Stimulated activated CD8-positive, alpha-beta memory T cell treated with anti-CD3 and anti-CD28 coated beads, Interleukin-7, amount 100 ng/mL, for 48 hours (primary cell): ENCODE measurements around the gene LRRC75A.

Source experiments
- DNase-seq, 2 donors: peaks; one replicate each; pipeline ENCODE4 v3.0.0-alpha.2; 2020; ENCODE audit warnings: low read depth in 1 of 2; ENCODE audit errors: extremely low read depth in 1 of 2

The LRRC75A gene

DNA sequence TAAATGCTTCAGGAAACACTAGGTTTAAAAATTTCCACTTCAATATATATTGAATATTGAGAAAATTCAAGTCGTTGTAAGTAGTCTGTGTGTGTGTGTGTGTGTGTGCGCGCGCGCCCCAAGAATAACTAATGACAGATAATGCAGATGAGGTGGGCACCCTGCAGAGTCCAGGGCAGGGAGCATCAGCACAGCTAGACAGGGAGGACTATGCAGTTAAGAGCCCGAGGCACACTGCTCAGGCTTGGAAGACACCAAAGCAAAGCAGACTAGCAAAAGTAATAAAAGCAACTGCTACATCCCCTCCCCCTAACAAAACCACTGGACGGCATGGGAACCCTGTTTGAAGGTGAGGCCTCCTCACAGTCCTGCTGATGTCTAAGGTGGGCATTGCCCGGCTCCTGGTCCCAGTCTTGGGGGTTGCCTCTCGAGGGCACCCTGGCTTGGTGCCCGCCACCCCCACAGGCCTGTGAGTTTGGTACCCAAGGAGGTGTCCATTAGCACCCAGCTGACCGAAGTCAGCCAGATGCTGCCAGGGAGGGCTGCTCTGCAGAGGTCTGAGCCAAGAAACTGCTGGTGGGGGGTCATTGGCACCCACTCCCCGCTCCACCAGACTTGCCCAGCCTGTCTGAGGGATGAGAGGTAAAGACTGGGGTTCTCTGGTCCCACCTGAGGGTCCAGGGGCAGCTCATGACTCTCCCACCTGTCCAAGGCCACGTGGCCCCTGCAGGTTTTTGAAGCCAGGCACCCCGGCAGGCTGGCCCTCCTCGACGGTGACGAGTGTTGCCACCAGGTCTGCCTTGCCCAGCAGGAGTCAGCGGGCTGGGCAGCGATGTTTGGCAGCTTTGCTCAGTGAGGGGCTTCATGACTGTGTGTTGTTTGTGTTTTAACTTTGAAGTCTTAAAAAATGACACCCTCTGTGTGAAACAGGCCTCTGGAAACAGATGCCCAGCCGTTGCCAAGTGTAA, 18.7 kb downstream of the LRRC75A start:
- no peak for DNase-seq

DNA sequence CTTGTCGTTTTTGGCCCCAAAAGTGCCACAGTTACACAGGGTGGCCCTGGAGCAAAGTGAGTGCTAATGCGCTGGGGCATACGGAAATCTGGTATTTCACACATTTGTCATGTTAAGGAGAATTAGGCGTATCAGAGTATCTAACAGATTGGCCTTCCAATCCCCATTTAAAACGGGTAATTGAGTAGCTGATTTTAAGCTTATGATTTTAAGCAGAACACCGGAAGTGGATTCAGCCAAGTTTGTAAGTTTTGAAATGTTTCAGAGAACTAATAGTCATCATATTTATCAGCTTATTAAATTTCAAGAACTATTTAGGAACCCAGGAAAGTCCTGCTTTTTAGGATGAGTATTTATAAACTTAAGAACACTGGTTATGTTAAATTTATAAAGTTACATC, 19.5 kb downstream of the LRRC75A start:
- DNase-seq: no peak

DNA sequence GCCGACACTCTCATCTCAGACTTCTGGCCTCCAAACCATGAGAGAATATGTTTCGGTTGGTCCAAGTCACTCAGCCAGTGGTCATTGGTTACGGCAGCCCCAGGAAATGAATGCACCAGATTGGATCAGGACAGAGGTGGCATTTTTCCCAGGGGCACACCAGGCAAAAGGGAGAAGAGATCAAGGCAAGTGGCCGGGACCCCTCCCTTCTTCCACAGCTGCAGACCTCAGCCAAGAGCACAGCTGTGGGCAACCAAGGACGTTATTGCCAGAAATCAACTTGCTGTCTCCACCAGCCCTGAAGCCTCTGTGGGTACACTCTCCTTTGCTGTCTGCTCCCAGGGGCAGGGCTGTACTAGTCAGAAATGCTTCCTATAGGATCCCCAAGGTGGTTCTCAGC, 20.7 kb downstream of the LRRC75A start:
- DNase-seq: no peak

DNA sequence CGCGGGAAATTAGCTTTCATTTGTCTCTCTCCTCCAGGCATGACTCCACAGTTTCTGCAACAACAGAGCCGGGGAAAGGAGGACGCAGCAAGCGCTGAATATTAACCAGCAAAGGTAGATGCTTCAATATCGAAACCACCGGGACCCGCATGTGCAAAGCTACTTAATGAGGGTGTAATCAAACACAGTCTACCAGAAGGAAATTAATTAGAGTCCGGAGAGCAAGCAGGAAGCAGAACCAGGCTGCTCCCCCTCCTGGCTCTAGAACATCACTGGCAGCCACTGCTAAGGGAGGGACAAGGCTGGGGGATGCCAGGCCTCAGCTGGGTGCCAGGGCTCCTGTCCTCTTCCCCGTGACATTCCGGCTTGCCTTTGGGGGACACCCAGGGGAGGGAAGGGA, 21.7 kb downstream of the LRRC75A start:
- DNase-seq: no peak

DNA sequence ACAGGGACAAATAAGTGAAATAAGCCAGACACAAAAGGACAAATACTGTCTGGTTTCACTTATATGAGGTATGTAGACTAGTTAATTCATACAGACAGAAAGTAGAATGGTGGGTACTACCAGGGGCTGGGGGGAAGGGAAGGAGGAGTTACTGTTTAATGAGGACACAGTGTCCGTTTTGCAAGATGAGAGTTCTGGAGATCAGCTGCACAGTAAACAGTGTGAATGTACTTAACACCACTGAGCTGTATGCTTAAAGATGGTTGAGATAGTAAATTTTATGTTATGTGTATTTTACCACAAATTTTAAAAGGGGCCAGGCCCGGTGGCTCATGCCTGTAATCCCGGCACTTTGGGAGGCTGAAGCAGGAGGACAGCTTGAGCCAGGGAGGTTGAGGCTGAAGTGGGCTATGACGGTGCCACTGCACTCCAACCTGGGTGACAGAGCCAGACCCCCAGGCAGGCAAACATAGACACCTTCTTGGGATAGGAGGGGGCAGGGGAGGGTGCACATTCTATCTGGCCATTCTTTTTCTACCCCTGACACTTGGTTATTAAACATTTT, 23.5 kb downstream of the LRRC75A start:
- DNase-seq: no peak

DNA sequence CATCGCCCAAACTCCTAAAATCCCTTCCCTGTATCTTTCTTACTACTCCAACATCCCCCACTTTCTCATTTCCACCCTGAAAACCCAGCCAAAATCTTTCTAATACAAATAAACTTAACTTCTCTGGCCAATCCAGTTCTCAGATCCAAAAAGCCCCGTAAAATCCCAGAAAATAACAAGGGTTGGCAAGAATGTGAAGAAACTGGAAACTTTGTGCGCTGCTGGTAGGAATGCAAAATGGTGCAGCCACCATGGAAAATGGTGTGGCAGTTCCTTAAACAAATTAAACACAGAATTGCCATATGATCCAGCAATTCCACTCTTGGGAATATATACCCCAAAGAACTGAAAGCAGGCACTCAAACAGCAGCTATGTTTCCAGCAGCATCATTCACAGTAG, 24.1 kb downstream of the LRRC75A start:
- DNase-seq: no peak

DNA sequence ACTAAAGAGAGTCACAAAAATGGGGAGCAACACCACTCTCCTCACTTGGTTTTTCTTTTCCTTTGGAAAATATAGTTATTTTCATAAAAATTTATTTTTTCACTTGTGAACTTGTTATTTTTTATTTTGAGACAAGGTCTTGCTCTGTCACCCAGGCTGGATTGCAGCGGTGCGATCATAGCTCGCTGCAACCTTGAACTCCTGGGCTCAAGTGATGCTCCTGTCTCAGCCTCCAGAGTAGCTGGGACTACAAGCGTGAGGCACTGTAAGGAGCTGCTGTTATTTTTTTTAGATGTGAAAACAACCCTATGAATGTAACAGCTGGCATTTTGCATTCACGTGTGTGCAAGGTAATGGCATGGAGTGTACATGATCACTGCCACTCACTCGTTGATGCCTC, 24.9 kb downstream of the LRRC75A start:
- no peak for DNase-seq

DNA sequence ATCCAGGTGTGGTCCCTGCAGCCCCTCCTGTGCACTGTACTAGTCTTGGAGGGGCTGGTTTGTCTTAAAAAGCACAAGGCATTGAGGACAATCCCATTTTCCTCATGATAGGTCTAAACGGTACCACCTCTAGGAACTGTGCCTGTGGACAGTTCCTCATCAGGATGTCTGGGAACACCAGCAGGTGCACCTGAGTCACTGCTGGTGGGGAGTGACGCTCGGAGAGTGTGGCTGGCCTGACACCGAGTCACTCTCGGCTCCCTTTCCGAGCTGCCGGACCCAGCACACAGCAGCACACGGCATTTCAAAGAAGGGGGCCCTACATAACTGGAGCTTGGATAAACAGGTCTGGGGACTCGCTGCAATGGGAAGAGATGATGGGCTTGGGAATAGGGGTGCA, 25.6 kb downstream of the LRRC75A start:
- DNase-seq: no peak

DNA sequence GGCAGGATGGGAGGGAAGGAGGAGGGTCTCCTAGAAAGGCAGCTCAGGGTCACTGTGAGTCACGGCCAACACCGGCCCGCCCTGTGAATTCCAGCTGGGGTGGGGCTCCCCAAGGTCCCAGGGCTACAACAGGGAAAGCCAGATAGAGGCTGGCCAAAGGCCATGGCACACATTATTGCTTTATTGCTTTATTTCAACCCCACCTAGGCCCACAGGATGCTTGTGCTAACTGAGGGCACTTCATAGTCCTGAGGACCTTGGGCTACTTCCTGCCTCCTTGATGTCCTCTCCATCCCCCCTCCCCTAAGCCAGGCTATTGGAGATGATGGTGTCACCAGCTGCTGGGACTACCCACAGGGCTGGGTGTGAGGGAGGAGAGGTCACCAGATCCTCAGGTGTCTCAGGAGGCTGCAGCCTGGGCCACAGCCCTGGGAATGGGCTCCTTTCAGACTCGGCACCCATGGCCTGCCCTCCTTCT, 26.1 kb downstream of the LRRC75A start:
- DNase-seq: no peak

DNA sequence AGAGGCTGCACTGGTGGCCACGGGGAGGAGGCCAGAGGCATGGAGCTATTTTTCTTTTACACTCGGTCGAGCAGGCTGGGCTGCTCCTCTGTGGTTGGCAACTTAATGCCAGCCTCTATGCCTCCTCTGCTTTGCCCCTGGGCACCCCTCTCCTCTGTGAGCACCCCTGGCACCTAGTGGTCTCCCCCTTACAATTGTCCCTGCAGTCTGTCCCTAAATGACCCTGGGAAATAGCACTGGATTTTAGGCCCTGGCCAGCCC, 27.0 kb downstream of the LRRC75A start:
- DNase-seq: no peak

DNA sequence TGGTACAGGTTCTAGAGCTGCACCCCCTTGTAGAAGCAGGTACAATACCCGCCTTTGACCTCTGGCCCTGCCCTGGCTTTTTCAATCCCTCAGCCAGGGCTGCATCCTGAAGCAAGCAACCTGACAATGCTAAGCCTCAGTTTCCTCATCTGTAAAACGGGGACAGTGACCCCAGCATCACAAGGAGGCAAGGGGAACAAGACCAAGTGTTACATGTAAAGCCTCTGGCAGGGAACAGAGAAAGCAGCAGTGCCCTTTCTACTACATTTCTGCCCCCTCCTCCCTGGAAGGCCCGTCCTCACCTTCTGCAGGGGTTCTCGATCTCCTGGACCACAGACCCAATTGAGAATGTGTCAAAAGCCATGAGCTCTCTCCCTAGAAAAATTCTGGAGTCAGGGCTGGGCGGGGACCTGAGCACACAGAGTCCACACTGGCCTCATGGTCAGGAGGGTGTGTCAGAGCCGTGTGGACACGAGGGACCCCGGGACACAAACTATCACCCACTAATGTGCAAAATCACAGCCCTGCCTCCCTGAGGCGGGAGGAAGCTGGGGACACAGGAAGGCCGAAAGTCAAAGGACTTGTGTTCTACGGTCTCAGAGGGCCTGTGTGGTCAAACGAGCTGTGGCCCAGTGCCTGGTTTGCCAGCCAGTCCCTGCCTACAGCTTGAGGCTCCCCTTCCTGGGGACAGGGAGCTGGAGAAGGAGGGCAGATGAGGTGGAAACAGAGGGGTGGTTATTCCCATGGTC, 27.5 kb downstream of the LRRC75A start:
- DNase-seq: no peak

DNA sequence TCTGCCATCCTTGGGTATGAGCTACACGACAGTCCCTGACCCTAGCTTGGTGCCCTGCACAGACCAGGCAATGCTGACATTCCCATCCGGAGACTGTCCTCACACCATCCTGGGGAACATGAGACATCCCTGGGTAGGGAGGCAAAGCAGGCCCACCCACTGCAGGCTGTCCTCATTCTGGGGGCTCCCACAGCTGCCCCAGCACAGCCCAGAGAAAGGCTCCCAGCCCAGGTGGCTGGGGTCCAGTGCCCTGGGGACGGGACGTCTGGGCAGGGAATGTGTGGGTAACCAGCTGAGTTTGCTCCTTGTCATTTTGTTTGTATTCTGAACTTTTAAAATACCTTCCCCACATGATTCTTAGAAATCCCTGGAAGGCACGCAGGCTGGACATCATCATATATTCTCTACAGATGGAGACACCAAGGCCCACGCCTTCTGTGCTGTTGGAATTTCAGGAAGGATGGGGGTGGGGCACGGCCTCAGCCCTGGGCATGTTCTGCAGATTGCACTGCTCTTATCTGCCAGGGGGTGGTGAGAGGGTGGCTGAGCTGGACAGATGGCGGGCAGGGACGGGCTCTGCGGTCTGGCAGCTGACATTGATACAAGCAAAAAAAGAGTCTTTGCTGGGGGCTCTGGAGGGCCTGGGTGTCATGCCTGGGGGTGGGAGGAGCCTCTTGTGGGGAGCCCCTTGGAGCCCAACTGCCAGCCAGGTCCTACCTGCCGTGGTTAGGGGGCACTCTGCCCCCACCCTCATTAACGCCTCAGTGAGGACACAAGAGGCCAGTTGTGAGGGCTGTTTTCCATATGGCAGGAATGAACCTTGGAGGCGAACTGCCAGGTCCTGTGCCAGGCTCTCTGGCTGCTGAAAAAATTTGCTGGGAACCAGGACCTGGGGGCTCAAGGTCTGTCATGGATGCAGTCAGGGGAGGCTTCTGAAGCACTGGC, 28.4 kb downstream of the LRRC75A start:
- no peak for DNase-seq

DNA sequence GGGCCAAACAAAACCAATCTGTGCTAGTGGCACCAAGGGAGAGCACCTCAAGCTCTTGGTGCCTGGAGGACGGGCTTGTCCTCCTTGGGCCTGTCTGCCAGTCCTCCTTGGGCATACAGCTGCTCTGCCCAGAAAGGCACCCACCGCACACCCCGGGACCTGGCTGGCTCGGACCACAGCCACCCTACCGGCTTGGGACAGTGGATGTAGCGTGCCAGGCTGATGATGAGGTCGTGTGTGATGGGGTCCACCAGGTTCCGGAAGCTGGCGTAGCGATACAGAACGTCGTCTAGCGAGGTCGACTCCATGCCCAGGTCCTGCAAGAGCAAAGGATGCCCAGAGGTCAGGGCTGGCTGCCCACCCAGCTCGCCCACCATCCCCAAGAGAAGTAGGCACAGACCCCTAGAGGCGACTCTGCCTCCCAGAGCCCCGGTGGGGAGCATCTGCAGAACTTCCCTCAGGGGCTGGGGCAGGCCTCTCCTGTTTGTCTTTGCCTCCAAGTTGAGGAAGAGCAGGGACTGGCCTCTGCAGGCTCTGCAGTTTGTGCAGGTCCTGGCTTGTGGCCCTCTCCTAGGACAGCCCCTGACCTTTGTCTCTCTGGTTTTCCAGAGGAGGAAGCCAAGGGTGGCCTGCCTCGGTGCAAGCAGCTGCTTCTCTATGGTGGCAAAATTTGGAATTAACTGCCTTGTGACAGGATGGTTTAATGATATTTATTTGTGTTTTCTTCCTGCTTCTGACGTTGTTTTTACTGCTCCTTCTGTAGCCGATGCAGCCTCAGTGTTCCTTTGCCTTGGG, 29.7 kb downstream of the LRRC75A start:
- no peak for DNase-seq

DNA sequence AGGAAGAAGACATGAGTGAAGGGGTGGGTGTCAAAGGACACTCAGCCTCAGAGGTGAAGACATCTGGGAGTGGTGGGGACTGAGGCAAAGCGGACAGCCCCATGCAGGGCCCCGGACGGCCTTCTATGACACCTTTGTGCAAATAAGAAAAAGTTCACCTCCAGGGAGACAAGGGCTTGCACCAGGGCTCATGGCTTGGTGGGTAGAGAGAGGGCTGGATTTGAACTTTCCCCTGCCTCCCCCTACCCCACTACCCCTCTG, 30.5 kb downstream of the LRRC75A start:
- no peak for DNase-seq

DNA sequence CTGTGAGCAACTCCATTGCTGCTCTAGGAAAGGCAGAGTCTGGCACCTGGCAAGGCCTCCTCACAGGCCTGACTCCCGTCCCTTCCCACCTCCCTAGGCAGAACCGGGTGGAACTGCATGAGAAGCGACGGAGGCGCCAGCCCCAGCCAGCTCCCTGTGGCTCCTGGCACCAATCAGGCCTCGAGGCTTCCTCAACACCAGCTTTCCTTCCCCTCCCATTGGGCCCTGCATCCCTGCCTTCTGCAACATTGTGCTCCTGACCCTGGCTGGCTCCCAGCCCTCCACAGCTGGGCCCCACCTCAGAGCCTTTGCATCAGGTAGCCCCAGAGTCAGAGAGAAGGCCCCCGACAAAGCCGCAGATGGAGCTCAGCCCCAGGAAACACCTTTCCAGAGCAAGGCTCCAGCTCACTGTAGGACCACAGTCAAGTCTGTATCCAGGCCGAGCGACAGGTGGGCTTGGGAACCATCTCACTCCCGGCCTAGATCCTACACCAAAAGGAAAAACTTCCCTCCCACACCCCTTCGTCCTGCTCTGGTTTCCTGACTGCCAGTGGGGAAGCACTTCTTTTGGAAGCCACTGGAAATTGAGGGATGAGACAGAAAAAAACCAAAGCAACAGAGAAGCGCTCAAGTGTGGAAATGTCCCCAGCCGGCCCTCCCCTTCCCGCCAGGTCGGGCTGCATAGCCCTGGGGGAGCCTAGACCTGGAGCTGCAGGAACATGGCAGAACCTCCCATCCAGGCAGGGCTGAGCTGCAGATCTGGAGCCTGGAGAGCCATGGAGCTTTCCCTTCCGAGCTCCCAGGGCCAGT, 31.0 kb downstream of the LRRC75A start:
- DNase-seq: no peak

DNA sequence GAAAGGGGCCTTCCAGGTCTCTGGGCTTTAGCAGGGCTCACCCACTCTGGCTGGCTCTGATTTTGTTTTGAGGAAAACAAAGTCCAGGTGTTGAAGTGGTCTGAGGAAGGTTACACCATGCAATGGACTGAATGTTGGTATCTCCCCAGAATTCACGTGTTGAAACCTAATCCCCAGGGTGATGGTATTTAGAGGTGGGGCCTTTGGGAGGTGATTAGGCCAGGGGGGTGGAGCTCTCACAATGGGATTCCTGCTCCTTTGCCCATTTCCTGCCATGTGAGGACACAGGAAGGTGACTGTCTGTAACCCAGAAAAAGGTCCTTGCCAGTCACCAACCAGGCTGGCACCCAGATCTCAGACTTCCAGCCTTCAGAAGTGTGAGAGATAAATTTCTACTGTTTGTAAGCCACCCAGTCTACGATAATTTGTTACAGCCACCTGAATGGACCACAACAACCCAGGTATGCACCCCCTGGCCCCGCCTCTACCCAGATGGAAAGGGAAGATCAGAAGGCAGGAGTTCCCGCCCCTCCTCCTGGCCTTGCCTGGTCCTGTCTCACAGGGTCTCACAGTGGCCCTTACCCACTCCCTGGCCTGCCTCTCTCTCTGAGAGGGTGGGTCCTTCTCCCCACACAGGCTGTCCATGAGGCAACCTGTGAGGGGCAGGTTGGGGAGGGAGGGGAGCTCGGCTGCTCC, 32.0 kb downstream of the LRRC75A start:
- DNase-seq: no peak

DNA sequence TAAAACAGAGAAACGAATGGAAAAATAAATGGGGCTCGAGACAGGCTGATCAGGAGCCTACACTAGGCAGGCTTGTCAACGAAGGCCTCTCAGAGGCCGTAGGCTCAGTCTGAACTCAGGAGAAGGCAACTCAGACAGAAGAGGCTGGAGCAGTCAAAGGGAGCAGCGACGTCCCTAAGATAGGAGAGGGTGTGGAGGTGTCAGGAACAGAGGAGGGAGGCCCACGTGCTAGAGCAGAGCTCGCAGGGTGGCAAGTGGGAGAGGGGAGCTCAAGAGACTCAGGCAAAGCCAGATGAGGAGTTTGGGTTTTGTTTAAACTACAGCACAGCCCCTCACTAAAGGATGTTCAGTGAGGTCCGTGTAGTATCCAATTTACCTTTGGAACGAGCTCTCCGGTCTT, 32.7 kb downstream of the LRRC75A start:
- no peak for DNase-seq

DNA sequence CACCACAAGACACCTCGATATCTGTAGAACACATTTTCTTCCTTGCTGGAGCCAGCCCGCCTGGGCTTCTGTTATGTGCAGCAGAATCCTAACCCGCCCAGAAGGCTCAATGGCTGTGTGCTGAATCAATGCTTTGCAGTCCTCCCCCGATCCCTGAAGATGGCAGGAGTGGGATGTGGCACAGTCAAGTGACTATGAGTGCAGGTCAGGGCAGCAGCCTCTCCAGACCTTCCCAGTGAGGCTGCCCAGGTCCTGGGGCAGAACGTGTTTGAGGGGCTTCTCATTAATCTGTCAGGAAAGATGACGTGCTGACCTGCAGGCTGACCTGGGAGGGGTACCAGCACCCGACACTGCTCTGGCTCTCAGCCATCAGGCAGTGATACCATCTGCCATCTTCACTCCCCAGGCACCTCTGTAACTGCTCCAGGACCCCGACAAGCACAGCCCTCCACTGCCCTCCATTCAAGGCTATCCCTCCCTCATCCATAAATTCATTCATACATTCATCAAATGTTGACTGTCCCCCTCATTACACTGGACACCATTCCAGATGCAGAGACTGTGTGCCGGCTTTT, 35.2 kb downstream of the LRRC75A start:
- DNase-seq: no peak
